HepG2 (cell line): ENCODE measurements around the gene UBAC1. TPM values are rescaled to one million over a fixed set of nuclear protein-coding genes. Genes with fewer than 3 reads are reported as not detected.

Source experiments
- ARNTL ChIP-seq: sonication (generic); formaldehyde crosslinking; IDR thresholded peaks from 2 replicates; pipeline ENCODE4 v1.4.0; 2020; ENCODE audit warnings: mild to moderate bottlenecking, missing genetic modification reagents
- CREB1 ChIP-seq, 2 experiments: fragments of 450-650 bp in 1 of 2; IDR thresholded peaks; 2 replicates each; pipeline ENCODE4 v1.6.1; 2016 to 2017; ENCODE audit warnings: control low read depth in 1 of 2, mild to moderate bottlenecking in 1 of 2, missing compliant biosample characterization in 1 of 2, missing genetic modification characterization in 1 of 2
- FIP1L1 ChIP-seq: fragments of 200-400 bp; formaldehyde crosslinking; IDR thresholded peaks from 2 replicates; pipeline ENCODE4 v1.6.1; 2018; ENCODE audit warnings: low read depth, mild to moderate bottlenecking, low read length, moderate library complexity, borderline replicate concordance; ENCODE audit not compliant: insufficient read depth
- HCFC1 ChIP-seq: fragments of 150-350 bp; IDR thresholded peaks from 2 replicates; pipeline ENCODE4 v1.6.1; 2014; ENCODE audit warnings: low read depth, low read length
- HNF1B ChIP-seq: sonication (generic); formaldehyde crosslinking; IDR thresholded peaks from 2 replicates; pipeline ENCODE4 v1.5.1; 2020; ENCODE audit warnings: mild to moderate bottlenecking, moderate library complexity, missing genetic modification reagents
- HOXA3 ChIP-seq: sonication (generic); formaldehyde crosslinking; IDR thresholded peaks from 2 replicates; pipeline ENCODE4 v1.5.0; 2020; ENCODE audit warnings: missing genetic modification reagents
- MED1 ChIP-seq: sonication (generic); formaldehyde crosslinking; IDR thresholded peaks from 2 replicates; pipeline ENCODE4 v1.4.0; 2020; ENCODE audit warnings: missing genetic modification reagents
- NFYB ChIP-seq: sonication (generic); formaldehyde crosslinking; IDR thresholded peaks from 2 replicates; pipeline ENCODE4 v1.4.0; 2020; ENCODE audit warnings: missing genetic modification reagents
- NR2C2 ChIP-seq: sonication (generic); formaldehyde crosslinking; IDR thresholded peaks from 2 replicates; pipeline ENCODE4 v1.4.0; 2020; ENCODE audit warnings: missing genetic modification reagents, mild to moderate bottlenecking, moderate library complexity, borderline replicate concordance
- RFX5 ChIP-seq: IDR thresholded peaks from 2 replicates; pipeline ENCODE4 v1.6.1; 2011; ENCODE audit warnings: low read depth, low read length, improper control_type of control experiment
- SP1 ChIP-seq, 2 experiments: fragments of 450-650 bp in 1 of 2; sonication (generic) in 1 of 2; formaldehyde crosslinking in 1 of 2; IDR thresholded peaks; 2 replicates each; pipeline versions ENCODE4 v1.4.0 to v1.6.1; 2016 to 2020; ENCODE audit warnings: missing genetic modification reagents in 1 of 2
- SSRP1 ChIP-seq: IDR thresholded peaks from 2 replicates; pipeline ENCODE4 v1.6.1; 2016; ENCODE audit warnings: control low read depth
- TOPORS ChIP-seq: sonication (generic); formaldehyde crosslinking; IDR thresholded peaks from 2 replicates; pipeline ENCODE4 v1.8.0; 2023; ENCODE audit warnings: mild to moderate bottlenecking, missing genetic modification reagents
- YY1 ChIP-seq: IDR thresholded peaks from 2 replicates; pipeline ENCODE4 v1.6.1; 2011; ENCODE audit warnings: low read length, low read depth, moderate library complexity, mild to moderate bottlenecking; ENCODE audit not compliant: insufficient read depth, insufficient replicate concordance
- ZBTB25 ChIP-seq: IDR thresholded peaks from 2 replicates; pipeline ENCODE4 v1.6.1; 2018; ENCODE audit warnings: missing genetic modification reagents
- ZBTB38 ChIP-seq: sonication (generic); formaldehyde crosslinking; IDR thresholded peaks from 2 replicates; pipeline ENCODE4 v1.5.1; 2020; ENCODE audit warnings: mild to moderate bottlenecking, missing genetic modification reagents
- ZC3H4 ChIP-seq: sonication (generic); formaldehyde crosslinking; IDR thresholded peaks from 2 replicates; pipeline ENCODE4 v1.4.0; 2020; ENCODE audit warnings: missing genetic modification reagents, borderline replicate concordance
- ZNF143 ChIP-seq: sonication (generic); formaldehyde crosslinking; IDR thresholded peaks from 2 replicates; pipeline ENCODE4 v1.4.0; 2020; ENCODE audit warnings: missing genetic modification reagents
- ZNF513 ChIP-seq: sonication (generic); formaldehyde crosslinking; conservative IDR thresholded peaks from 2 replicates; pipeline ENCODE4 v1.5.0; 2020; ENCODE audit warnings: missing genetic modification reagents
- ZNF607 ChIP-seq: sonication (generic); formaldehyde crosslinking; IDR thresholded peaks from 2 replicates; pipeline ENCODE4 v1.5.1; 2020; ENCODE audit warnings: missing genetic modification reagents, mild to moderate bottlenecking, borderline replicate concordance
- ZNF777 ChIP-seq: sonication (generic); formaldehyde crosslinking; IDR thresholded peaks from 2 replicates; pipeline ENCODE4 v1.4.0; 2020; ENCODE audit warnings: missing genetic modification reagents
- polyA plus RNA-seq, 8 experiments: library from polyadenylated mRNA; depleted of rRNA in 3 of 8; stranded (reverse) in 7 of 8; unstranded in 1 of 8; fragments of >200 nt; fragmentation: Illumina TruSeq in 4 of 8; extraction: Trizol in 4 of 8; gene quantifications; 2 replicates each; pipeline versions ENCODE4 v1.2.1 to v1.2.3, GENCODE V29; 2011 to 2016; ENCODE audit warnings: low read depth in 4 of 8, missing spikeins in 1 of 8, mixed read lengths in 1 of 8; ENCODE audit not compliant: insufficient read depth in 1 of 8
- total RNA-seq, 5 experiments: library from RNA; depleted of rRNA; stranded (reverse); fragments of >200 nt; fragmentation: Illumina TruSeq; extraction: Trizol; gene quantifications; 2 replicates each; pipeline ENCODE4 v1.2.3, GENCODE V29; 2016; ENCODE audit warnings: low read depth in 1 of 5
- TF ChIP-seq, protein P1 (sequence below): fragments of 450-650 bp; IDR thresholded peaks from 2 replicates; pipeline ENCODE4 v1.6.1; 2017
- TF ChIP-seq, protein P2 (sequence below): sonication (generic); formaldehyde crosslinking; IDR thresholded peaks from 2 replicates; pipeline ENCODE4 v1.8.0; 2022; ENCODE audit warnings: mild to moderate bottlenecking, missing genetic modification reagents
- TF ChIP-seq, protein P3 (sequence below): sonication (generic); formaldehyde crosslinking; IDR thresholded peaks from 2 replicates; pipeline ENCODE4 v1.4.0; 2020; ENCODE audit warnings: missing genetic modification reagents

The UBAC1 gene
- total and polyA plus RNA-seq, 2 of the 13 experiments (the other 11 are each of a cell fraction or from before 2014, with no cell fraction given): 32.2 to 34.1 TPM

DNA sequence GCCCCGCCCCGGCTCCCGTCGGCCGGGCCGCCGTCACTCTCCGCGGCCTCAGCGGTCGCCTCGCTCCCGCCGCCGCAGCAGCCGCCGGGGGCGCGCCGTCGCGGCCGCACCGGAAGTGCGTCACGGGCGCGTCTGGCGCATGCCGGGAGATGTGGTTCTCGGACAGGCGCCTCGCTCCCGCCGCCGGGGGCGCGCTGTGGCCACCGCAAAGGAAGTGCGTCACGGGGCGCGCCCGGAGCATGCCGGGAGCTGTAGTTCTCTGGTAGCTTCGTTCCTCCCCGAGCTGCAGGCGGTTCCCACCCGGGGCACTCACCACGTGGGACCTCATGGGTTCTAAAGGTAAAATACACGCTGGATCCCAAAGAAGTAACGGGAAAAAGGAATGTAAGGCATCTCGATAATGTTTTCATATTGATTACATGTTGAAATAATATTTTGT, at the start of gene UBAC1 (continued):
- TF ChIP-seq SSRP1 (CRISPR knock-in tag): no peak
- no peak for TF ChIP-seq HNF1B
- peak; percentile 27; the same call in 1 of the 2 replicates for TF ChIP-seq RFX5
- no peak for TF ChIP-seq NFYB (CRISPR knock-in tag)
- peak; percentile 97 for TF ChIP-seq CREB1 (IDR thresholded peaks at IDR 0.05)
- peak; percentile 96 for TF ChIP-seq CREB1 (CRISPR knock-in tag; IDR thresholded peaks at IDR 0.05)
- 0 out of 2 replicates have a peak, but pooled peaks have one; percentile 20 for TF ChIP-seq MED1 (CRISPR knock-in tag)
- TF ChIP-seq, protein P1, sequence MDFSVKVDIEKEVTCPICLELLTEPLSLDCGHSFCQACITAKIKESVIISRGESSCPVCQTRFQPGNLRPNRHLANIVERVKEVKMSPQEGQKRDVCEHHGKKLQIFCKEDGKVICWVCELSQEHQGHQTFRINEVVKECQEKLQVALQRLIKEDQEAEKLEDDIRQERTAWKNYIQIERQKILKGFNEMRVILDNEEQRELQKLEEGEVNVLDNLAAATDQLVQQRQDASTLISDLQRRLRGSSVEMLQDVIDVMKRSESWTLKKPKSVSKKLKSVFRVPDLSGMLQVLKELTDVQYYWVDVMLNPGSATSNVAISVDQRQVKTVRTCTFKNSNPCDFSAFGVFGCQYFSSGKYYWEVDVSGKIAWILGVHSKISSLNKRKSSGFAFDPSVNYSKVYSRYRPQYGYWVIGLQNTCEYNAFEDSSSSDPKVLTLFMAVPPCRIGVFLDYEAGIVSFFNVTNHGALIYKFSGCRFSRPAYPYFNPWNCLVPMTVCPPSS: no peak
- no peak for TF ChIP-seq ZC3H4 (CRISPR knock-in tag)
- peak; percentile 70; the same call in 1 of the 2 replicates for TF ChIP-seq ZBTB25
- TF ChIP-seq ZNF607 (CRISPR knock-in tag): no peak
- TF ChIP-seq FIP1L1: no peak
- TF ChIP-seq ZBTB38: no peak
- TF ChIP-seq ZNF777 (CRISPR knock-in tag): peak; percentile 70; the same call in 1 of the 2 replicates
- TF ChIP-seq HOXA3: peak; percentile 91
- TF ChIP-seq, protein P2, sequence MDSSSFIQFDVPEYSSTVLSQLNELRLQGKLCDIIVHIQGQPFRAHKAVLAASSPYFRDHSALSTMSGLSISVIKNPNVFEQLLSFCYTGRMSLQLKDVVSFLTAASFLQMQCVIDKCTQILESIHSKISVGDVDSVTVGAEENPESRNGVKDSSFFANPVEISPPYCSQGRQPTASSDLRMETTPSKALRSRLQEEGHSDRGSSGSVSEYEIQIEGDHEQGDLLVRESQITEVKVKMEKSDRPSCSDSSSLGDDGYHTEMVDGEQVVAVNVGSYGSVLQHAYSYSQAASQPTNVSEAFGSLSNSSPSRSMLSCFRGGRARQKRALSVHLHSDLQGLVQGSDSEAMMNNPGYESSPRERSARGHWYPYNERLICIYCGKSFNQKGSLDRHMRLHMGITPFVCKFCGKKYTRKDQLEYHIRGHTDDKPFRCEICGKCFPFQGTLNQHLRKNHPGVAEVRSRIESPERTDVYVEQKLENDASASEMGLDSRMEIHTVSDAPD: no peak
- peak; percentile 46 for TF ChIP-seq YY1
- peak; percentile 98 for TF ChIP-seq HCFC1
- peak; percentile 79 for TF ChIP-seq NR2C2 (CRISPR knock-in tag)
- TF ChIP-seq, protein P3, sequence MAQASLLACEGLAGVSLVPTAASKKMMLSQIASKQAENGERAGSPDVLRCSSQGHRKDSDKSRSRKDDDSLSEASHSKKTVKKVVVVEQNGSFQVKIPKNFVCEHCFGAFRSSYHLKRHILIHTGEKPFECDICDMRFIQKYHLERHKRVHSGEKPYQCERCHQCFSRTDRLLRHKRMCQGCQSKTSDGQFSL (CRISPR knock-in tag): no peak
- no peak for TF ChIP-seq TOPORS (CRISPR knock-in tag)
- peak; percentile 94 for TF ChIP-seq ZNF143
- no peak for TF ChIP-seq ZNF513 (CRISPR knock-in tag)
- TF ChIP-seq SP1 (IDR thresholded peaks at IDR 0.05): no peak
- no peak for TF ChIP-seq SP1 (CRISPR knock-in tag; IDR thresholded peaks at IDR 0.05)
- no peak for TF ChIP-seq ARNTL (CRISPR knock-in tag)
